Activated CD8-positive, alpha-beta memory T cell treated with anti-CD3 and anti-CD28 coated beads, Interleukin-2, amount 10 ng/mL, durations not matched to agents 7 days and 5 days (primary cell): Measurements from ENCODE around the gene FAM228A. TPM values are rescaled to one million over a fixed set of nuclear protein-coding genes. Genes with fewer than 3 reads are reported as not detected.
"Not testable (repeated sequence)": the region's sequence is repeated elsewhere in the genome, so short reads cannot be mapped to it uniquely, and the experiment has no call there.

Experiments used
- ATAC-seq: fragments of 150-1000 bp; cut with Tn5 transposase; one replicate; pipeline ENCODE4 v1.10.0; 2021; ENCODE audit warnings: moderate library complexity
- CTCF ChIA-PET: fragments of 350-600 bp; sonication (Branson Sonifier 250); formaldehyde crosslinking; loops from one replicate; lab custom pipeline; 2021; ENCODE audit warnings: antibody characterized with exemption; lab: Charles Lee
- DNase-seq: peaks from one replicate; pipeline ENCODE4 v3.0.0-alpha.2; 2020
- H3K27ac Mint-ChIP-seq: one replicate; pipeline ENCODE4 v1.8.0; 2021; ENCODE audit warnings: mild to moderate bottlenecking, mixed read lengths
- H3K27me3 Mint-ChIP-seq: one replicate; pipeline ENCODE4 v1.8.0; 2021; ENCODE audit warnings: mixed read lengths
- H3K36me3 Mint-ChIP-seq: one replicate; pipeline ENCODE4 v1.8.0; 2021; ENCODE audit warnings: mild to moderate bottlenecking, mixed read lengths
- H3K4me1 Mint-ChIP-seq: one replicate; pipeline ENCODE4 v1.8.0; 2021; ENCODE audit warnings: mixed read lengths
- H3K4me3 Mint-ChIP-seq: one replicate; pipeline ENCODE4 v1.8.0; 2021; ENCODE audit warnings: mild to moderate bottlenecking, moderate library complexity, mixed read lengths
- H3K9me3 Mint-ChIP-seq: one replicate; pipeline ENCODE4 v1.8.0; 2022; ENCODE audit warnings: low read depth, mixed read lengths
- total RNA-seq, 2 experiments: library from RNA; stranded (reverse); gene quantifications; one replicate each; pipeline ENCODE4 v1.2.3, GENCODE V29; 2021

FAM228A gene
- total RNA-seq: not detected

- no peak for ATAC-seq
- Mint-ChIP-seq H3K4me3 (no peak within 1 kb of the TSS), H3K27ac (no peak within 1 kb of the TSS), H3K36me3 (peaks cover 2% of the 10 kb centered on the region), H3K4me1 (peaks cover 7% of the 10 kb centered on the region), H3K9me3 (no peaks in the 10 kb centered on the region), H3K27me3 (peaks cover 17% of the 10 kb centered on the region)
- CTCF ChIA-PET: no interaction called here
- DNase-seq: no peak
Observed at GRCh38 chr2:24174851-24175277, at the start of gene FAM228A. FAM228A (plus strand) TSS chr2:24175053; CDS start chr2:24175481, 428 bp downstream.

- H3K4me3 Mint-ChIP-seq: no peak overlapping the region
- no peak overlapping the region for H3K27ac Mint-ChIP-seq
- no peaks in the 10 kb centered on the region for H3K9me3 Mint-ChIP-seq
- no peak for ATAC-seq
- peaks cover 5% of the 10 kb centered on the region for H3K36me3 Mint-ChIP-seq
- H3K27me3 Mint-ChIP-seq: no peaks in the 10 kb centered on the region
- no peak for DNase-seq
- peaks cover 28% of the 10 kb centered on the region for H3K4me1 Mint-ChIP-seq
- CTCF ChIA-PET: interaction anchor here (2.6 kb wide), 1 partner anchor 42 kb away, joined by 15 read pairs; the partner anchor contains the start of gene TP53I3
Observed at GRCh38 chr2:24125956-24126355, 48.9 kb upstream of the FAM228A start.

GRCh38 chr2:24132543-24132942 lies 42.3 kb upstream of the FAM228A start:
- Mint-ChIP-seq H3K4me3 (no peak overlapping the region), H3K36me3 (peaks cover 12% of the 10 kb centered on the region), H3K9me3 (peaks cover 3% of the 10 kb centered on the region), H3K4me1 (no peaks in the 10 kb centered on the region), H3K27me3 (no peaks in the 10 kb centered on the region), H3K27ac (no peak overlapping the region)
- CTCF ChIA-PET: no interaction called here
- ATAC-seq: no peak
- DNase-seq: no peak

GRCh38 chr2:24140305-24140704 lies 34.5 kb upstream of the FAM228A start:
- H3K4me3 Mint-ChIP-seq, H3K27me3 Mint-ChIP-seq, H3K27ac Mint-ChIP-seq, H3K4me1 Mint-ChIP-seq, DNase-seq, ATAC-seq, H3K36me3 Mint-ChIP-seq, H3K9me3 Mint-ChIP-seq, CTCF ChIA-PET: not testable (repeated sequence)

GRCh38 chr2:24147364-24147763 lies 27.5 kb upstream of the FAM228A start:
- H3K4me3 Mint-ChIP-seq: no peak overlapping the region
- H3K9me3 Mint-ChIP-seq: peaks cover 11% of the 10 kb centered on the region
- H3K27me3 Mint-ChIP-seq: no peaks in the 10 kb centered on the region
- H3K4me1 Mint-ChIP-seq: no peaks in the 10 kb centered on the region
- H3K27ac Mint-ChIP-seq: no peak overlapping the region
- ATAC-seq (no peak), DNase-seq (no peak)
- peaks cover 9% of the 10 kb centered on the region for H3K36me3 Mint-ChIP-seq
- CTCF ChIA-PET: no interaction called here

GRCh38 chr2:24152413-24153197 lies 22.2 kb upstream of the FAM228A start:
- no peak for ATAC-seq
- DNase-seq: no peak
- CTCF ChIA-PET: no interaction called here
- H3K27ac Mint-ChIP-seq: no peak overlapping the region
- H3K9me3 Mint-ChIP-seq: peaks cover 6% of the 10 kb centered on the region
- H3K4me3 Mint-ChIP-seq: no peak overlapping the region
- H3K36me3 Mint-ChIP-seq: no peaks in the 10 kb centered on the region
- no peaks in the 10 kb centered on the region for H3K4me1 Mint-ChIP-seq
- H3K27me3 Mint-ChIP-seq: no peaks in the 10 kb centered on the region

GRCh38 chr2:24153478-24153877 lies 21.4 kb upstream of the FAM228A start:
- CTCF ChIA-PET: no interaction called here
- H3K4me3 Mint-ChIP-seq: no peak overlapping the region
- H3K9me3 Mint-ChIP-seq: peaks cover 6% of the 10 kb centered on the region
- H3K4me1 Mint-ChIP-seq: no peaks in the 10 kb centered on the region
- ATAC-seq: no peak
- no peak for DNase-seq
- no peaks in the 10 kb centered on the region for H3K36me3 Mint-ChIP-seq
- H3K27me3 Mint-ChIP-seq: no peaks in the 10 kb centered on the region
- no peak overlapping the region for H3K27ac Mint-ChIP-seq

- DNase-seq (no peak), ATAC-seq (no peak)
- Mint-ChIP-seq H3K27ac (no peak overlapping the region), H3K9me3 (no peaks in the 10 kb centered on the region), H3K27me3 (peaks cover 3% of the 10 kb centered on the region), H3K4me1 (no peaks in the 10 kb centered on the region), H3K36me3 (no peaks in the 10 kb centered on the region), H3K4me3 (no peak overlapping the region)
- CTCF ChIA-PET: interaction anchor here (0.6 to 0.9 kb wide), 2 partner anchors 21 to 22 kb away, joined by 3 read pairs; no protein-coding TSS in a partner anchor
Observed at GRCh38 chr2:24158131-24158530, 16.7 kb upstream of the FAM228A start.

GRCh38 chr2:24159708-24160107 lies 15.1 kb upstream of the FAM228A start:
- DNase-seq (no peak), ATAC-seq (no peak)
- CTCF ChIA-PET: interaction anchor here (0.5 kb wide), 1 partner anchor 288 kb away, joined by 3 read pairs; no protein-coding TSS in a partner anchor
- peaks cover 3% of the 10 kb centered on the region for H3K27me3 Mint-ChIP-seq
- H3K9me3 Mint-ChIP-seq: no peaks in the 10 kb centered on the region
- H3K36me3 Mint-ChIP-seq: no peaks in the 10 kb centered on the region
- H3K27ac Mint-ChIP-seq: no peak overlapping the region
- no peaks in the 10 kb centered on the region for H3K4me1 Mint-ChIP-seq
- no peak overlapping the region for H3K4me3 Mint-ChIP-seq

GRCh38 chr2:24160761-24161160 lies 14.1 kb upstream of the FAM228A start:
- CTCF ChIA-PET: interaction anchor here (1.3 kb wide), 2 partner anchors 77 to 336 kb away, joined by 3 to 5 read pairs; no protein-coding TSS in a partner anchor
- ATAC-seq: no peak
- H3K9me3 Mint-ChIP-seq: no peaks in the 10 kb centered on the region
- no peak overlapping the region for H3K4me3 Mint-ChIP-seq
- DNase-seq: no peak
- H3K27ac Mint-ChIP-seq: no peak overlapping the region
- H3K36me3 Mint-ChIP-seq: no peaks in the 10 kb centered on the region
- H3K27me3 Mint-ChIP-seq: peaks cover 3% of the 10 kb centered on the region
- H3K4me1 Mint-ChIP-seq: no peaks in the 10 kb centered on the region

- no peak overlapping the region for H3K27ac Mint-ChIP-seq
- no peak overlapping the region for H3K4me3 Mint-ChIP-seq
- no peak for DNase-seq
- H3K4me1 Mint-ChIP-seq: no peaks in the 10 kb centered on the region
- no peaks in the 10 kb centered on the region for H3K9me3 Mint-ChIP-seq
- ATAC-seq: no peak
- peaks cover 3% of the 10 kb centered on the region for H3K27me3 Mint-ChIP-seq
- no peaks in the 10 kb centered on the region for H3K36me3 Mint-ChIP-seq
- CTCF ChIA-PET: interaction anchor here (1.4 to 2.6 kb wide), 5 partner anchors 23 to 338 kb away, joined by 3 to 11 read pairs (median 4); partner anchors contain the start of genes ATAD2B and TP53I3
Observed at GRCh38 chr2:24162494-24162893, 12.4 kb upstream of the FAM228A start.

GRCh38 chr2:24163186-24163585 lies 11.7 kb upstream of the FAM228A start:
- Mint-ChIP-seq H3K4me1 (no peaks in the 10 kb centered on the region), H3K36me3 (no peaks in the 10 kb centered on the region), H3K9me3 (no peaks in the 10 kb centered on the region), H3K27ac (no peak overlapping the region), H3K4me3 (no peak overlapping the region), H3K27me3 (peaks cover 3% of the 10 kb centered on the region)
- CTCF ChIA-PET: interaction anchor here (1.4 to 2.6 kb wide), 3 partner anchors 218 to 339 kb away, joined by 3 to 11 read pairs (median 7); partner anchors contain the start of gene ATAD2B
- ATAC-seq: no peak
- DNase-seq: no peak

GRCh38 chr2:24163601-24164000 lies 11.3 kb upstream of the FAM228A start:
- Mint-ChIP-seq H3K4me1 (no peaks in the 10 kb centered on the region), H3K9me3 (no peaks in the 10 kb centered on the region), H3K27ac (no peak overlapping the region), H3K27me3 (peaks cover 3% of the 10 kb centered on the region), H3K4me3 (no peak overlapping the region), H3K36me3 (no peaks in the 10 kb centered on the region)
- DNase-seq (no peak), ATAC-seq (no peak)
- CTCF ChIA-PET: interaction anchor here (0.6 to 2.6 kb wide), 7 partner anchors 10 to 592 kb away, joined by 3 to 11 read pairs (median 3); partner anchors contain the start of gene ATAD2B
